ENCODE measurements around the gene MCTP1.

GRCh38 chr5:95141141-95141540, 143.8 kb downstream of the MCTP1 start:
- TF ChIP-seq EZH2 (optimal IDR thresholded peaks at IDR 0.05; ENCODE audit: low read depth, low read length) (no peak), CTCF (IDR thresholded peaks at IDR 0.05; ENCODE audit: low read length) (no peak), EZH2phosphoT487 (IDR thresholded peaks at IDR 0.05; ENCODE audit: low read length) (no peak)

Data from MM.1S (cell line).